AG09309 (cell line): ENCODE data around the gene TFDP1.

Experiments
- DNase-seq: peaks from one replicate; pipeline ENCODE4 v3.0.0-alpha.2; 2010; ENCODE audit warnings: low read depth
- H3K4me3 ChIP-seq: 2 replicates; pipeline ENCODE4 v1.5.1; 2011; ENCODE audit warnings: mild to moderate bottlenecking, low read depth, low read length, moderate library complexity; ENCODE audit not compliant: control insufficient read depth
- TF ChIP-seq, protein P1 (sequence below): IDR thresholded peaks from 2 replicates; pipeline ENCODE4 v1.5.1; 2011; ENCODE audit warnings: mild to moderate bottlenecking, low read depth, low read length, inconsistent platforms; ENCODE audit not compliant: insufficient read depth, control insufficient read depth; ENCODE audit errors: missing control alignments

The TFDP1 gene

DNA sequence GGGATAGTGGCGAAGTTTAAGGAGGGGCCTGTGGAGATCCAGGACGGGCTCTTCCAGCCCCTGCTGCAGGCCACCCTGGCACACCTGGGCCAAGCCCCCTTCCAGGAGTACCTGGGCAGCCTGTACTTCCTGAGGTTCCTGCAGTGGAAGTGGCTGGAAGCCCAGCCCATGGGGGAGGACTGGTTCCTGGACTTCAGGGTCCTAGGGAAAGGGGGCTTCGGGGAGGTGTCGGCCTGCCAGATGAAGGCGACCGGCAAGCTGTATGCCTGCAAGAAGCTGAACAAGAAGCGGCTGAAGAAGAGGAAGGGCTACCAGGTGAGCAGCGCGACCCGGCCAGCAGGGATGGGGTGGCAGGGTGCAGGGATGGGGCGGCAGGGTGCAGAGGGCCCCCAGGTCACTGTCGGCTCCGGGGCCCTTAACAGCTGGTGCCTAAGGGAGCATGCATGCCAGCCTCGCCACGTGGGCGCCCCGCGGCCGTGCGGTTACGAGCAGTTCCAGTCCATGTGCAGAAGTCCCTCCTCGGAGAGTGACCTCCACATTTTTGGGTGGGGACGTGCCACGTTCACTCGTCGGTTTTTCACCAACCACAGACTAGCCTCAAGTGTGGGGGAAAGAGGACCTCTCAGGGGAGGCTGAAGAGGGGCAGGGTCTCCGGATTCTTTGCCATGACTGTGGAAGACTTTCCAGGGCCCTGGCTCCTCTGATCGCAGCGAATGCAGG lies 83.4 kb downstream of the TFDP1 start:
- no peak overlapping the region for H3K4me3 ChIP-seq
- TF ChIP-seq, protein P1, sequence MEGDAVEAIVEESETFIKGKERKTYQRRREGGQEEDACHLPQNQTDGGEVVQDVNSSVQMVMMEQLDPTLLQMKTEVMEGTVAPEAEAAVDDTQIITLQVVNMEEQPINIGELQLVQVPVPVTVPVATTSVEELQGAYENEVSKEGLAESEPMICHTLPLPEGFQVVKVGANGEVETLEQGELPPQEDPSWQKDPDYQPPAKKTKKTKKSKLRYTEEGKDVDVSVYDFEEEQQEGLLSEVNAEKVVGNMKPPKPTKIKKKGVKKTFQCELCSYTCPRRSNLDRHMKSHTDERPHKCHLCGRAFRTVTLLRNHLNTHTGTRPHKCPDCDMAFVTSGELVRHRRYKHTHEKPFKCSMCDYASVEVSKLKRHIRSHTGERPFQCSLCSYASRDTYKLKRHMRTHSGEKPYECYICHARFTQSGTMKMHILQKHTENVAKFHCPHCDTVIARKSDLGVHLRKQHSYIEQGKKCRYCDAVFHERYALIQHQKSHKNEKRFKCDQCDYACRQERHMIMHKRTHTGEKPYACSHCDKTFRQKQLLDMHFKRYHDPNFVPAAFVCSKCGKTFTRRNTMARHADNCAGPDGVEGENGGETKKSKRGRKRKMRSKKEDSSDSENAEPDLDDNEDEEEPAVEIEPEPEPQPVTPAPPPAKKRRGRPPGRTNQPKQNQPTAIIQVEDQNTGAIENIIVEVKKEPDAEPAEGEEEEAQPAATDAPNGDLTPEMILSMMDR: no peak
- DNase-seq: no peak

GRCh38 chr13:113668491-113668971 lies 84.0 kb downstream of the TFDP1 start:
- H3K4me3 ChIP-seq: no peak overlapping the region
- DNase-seq: no peak
- TF ChIP-seq, protein P1: no peak

GRCh38 chr13:113669231-113669754 lies 84.7 kb downstream of the TFDP1 start:
- TF ChIP-seq, protein P1: no peak
- DNase-seq: no peak
- H3K4me3 ChIP-seq: no peak overlapping the region

DNA sequence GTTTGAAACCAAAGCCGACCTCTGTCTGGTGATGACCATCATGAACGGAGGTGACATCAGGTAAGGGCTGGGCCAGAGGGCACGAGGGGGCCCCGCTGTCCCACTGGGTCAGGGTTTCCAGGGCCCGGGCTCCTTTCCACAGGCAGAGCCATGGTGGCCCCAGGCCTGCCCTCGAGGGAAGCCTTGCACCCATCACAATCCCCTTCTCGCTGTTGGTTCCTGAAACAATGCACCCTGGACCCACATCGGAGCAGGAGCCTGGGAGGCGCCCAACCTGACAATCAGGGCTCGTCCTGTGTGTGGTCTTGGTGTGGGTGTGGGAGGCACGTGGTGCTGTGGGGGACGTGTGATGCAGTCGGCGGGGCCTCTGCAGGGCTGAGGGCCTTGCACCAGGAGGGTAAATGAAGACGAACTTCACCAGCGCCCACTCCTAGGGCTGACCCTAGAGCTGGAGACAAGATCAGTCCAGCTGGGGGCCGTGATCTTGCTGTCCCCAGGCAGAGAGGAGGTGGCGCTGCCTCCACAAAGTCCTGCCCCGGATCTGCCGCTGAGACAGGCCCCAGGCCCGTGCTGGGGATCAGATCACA lies 85.3 kb downstream of the TFDP1 start:
- DNase-seq: no peak
- no peak overlapping the region for H3K4me3 ChIP-seq
- TF ChIP-seq, protein P1: no peak

DNA sequence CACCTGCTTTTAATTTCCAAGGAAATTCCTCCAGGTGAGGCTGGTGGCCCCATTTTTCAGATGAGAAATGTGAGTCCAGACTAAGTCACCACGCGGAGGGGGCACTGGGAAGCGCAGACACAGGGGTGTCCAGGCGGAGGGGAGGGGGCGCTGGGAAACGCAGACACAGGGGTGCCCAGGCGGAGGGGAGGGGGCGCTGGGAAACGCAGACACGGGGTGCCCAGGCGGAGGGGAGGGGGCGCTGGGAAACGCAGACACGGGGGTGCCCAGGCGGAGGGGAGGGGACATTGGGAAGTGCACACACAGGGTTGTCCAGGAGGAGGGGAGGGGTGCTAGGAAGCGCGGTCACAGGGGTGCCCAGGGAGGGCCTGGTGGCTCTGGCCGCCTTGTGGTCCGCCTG lies 86.0 kb downstream of the TFDP1 start:
- no peak overlapping the region for H3K4me3 ChIP-seq
- TF ChIP-seq, protein P1: no peak
- no peak for DNase-seq

GRCh38 chr13:113671066-113672001 lies 86.8 kb downstream of the TFDP1 start:
- no peak for DNase-seq
- no peak overlapping the region for H3K4me3 ChIP-seq
- TF ChIP-seq, protein P1: no peak
